Body of pancreas (tissue), 4 donors: ENCODE data around the gene CROCC2.

Experiments
- POLR2A ChIP-seq, 3 donors: fragments of 450-650 bp; IDR thresholded peaks; one replicate each; pipeline ENCODE4 v1.6.1; 2016; ENCODE audit warnings: antibody characterized with exemption in 3 of 3, mild to moderate bottlenecking in 2 of 3
- TF ChIP-seq, protein P1 (sequence below), 7 experiments: fragments of 450-650 bp in 4 of 7; fragments of 200-600 bp in 3 of 7; sonication (generic) in 3 of 7; IDR thresholded peaks; one replicate each; pipeline ENCODE4 v1.5.1; 2016 to 2019; ENCODE audit warnings: antibody characterized with exemption in 7 of 7

DNA sequence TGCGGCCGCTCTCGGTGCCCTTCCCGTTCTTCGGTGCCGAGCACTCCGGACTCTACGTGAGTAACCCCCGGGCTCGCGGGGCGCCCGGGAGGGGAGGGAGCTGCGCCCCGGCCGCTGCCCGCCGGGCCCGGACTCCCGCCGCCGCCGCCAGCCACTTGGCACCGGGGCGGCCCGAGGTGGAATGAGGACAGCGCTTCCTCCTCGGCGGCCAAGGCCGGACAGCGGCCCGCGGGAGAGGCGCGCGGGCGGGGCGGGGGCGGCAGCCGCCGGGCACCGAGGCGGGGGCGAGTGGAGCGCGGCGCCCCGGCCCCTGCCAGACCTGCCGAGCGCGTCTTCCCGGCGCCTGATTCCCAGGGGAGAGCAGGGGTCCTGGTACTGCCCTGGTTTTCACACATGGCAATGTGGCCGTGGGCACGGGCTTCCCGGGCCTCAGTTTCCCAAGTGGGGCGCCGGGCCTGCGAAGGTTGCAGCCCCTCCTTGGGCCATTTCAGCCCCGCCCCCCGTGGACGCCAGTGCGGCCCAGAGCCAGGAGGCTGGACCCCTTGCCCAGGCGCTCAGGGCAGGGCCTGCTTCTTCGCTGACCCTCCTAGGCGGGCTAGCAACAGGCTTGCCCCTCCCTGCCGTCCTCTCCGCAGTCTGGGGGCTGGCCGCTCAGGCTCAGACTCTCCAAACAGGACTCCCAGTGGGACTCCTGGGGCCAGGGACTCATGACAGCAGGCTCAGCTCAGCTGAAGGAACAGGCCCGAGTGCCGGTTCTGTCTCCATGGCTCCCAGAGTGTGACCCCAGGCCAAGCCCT lies 93.1 kb downstream of the CROCC2 start:
- TF ChIP-seq, protein P1, sequence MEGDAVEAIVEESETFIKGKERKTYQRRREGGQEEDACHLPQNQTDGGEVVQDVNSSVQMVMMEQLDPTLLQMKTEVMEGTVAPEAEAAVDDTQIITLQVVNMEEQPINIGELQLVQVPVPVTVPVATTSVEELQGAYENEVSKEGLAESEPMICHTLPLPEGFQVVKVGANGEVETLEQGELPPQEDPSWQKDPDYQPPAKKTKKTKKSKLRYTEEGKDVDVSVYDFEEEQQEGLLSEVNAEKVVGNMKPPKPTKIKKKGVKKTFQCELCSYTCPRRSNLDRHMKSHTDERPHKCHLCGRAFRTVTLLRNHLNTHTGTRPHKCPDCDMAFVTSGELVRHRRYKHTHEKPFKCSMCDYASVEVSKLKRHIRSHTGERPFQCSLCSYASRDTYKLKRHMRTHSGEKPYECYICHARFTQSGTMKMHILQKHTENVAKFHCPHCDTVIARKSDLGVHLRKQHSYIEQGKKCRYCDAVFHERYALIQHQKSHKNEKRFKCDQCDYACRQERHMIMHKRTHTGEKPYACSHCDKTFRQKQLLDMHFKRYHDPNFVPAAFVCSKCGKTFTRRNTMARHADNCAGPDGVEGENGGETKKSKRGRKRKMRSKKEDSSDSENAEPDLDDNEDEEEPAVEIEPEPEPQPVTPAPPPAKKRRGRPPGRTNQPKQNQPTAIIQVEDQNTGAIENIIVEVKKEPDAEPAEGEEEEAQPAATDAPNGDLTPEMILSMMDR (IDR thresholded peaks at IDR 0.05), result no peak
- no peak for TF ChIP-seq POLR2A (IDR thresholded peaks at IDR 0.05)
